ENCODE results near the gene KRTAP13-1. TPM values are rescaled to one million over a fixed set of nuclear protein-coding genes. Genes with fewer than 3 reads are reported as not detected.

KRTAP13-1 gene
- total RNA-seq, 4 donors from 2014 or later, result not detected

GRCh38 chr21:30354308-30355005 lies 41.4 kb upstream of the KRTAP13-1 start:
- Histone ChIP-seq H3K4me1 (no peaks in the 10 kb centered on the region), H3K27ac (no peak overlapping the region), H3K9me3 (no peaks in the 10 kb centered on the region), H3K36me3 (no peaks in the 10 kb centered on the region), H3K27me3 (no peaks in the 10 kb centered on the region), H3K4me3 (no peak overlapping the region)
- TF ChIP-seq POLR2A (IDR thresholded peaks at IDR 0.05) (no peak), CTCF (IDR thresholded peaks at IDR 0.05 in 4 of 5, conservative IDR thresholded peaks at IDR 0.05 in 1 of 5) (no peak)
- in situ Hi-C loops (cut with MboI; ENCODE audit: low sequenced_read_pairs in 4 of 4), result no loop called here
- DNase-seq, result no peak
- no peak for ATAC-seq
- intact Hi-C loops (cut with DNase I; ENCODE audit: low total_unique reads), result no loop called here

- Histone ChIP-seq H3K9me3 (no peaks in the 10 kb centered on the region), H3K36me3 (no peaks in the 10 kb centered on the region), H3K27me3 (no peaks in the 10 kb centered on the region), H3K27ac (no peak overlapping the region), H3K4me1 (no peaks in the 10 kb centered on the region), H3K4me3 (no peak overlapping the region)
- TF ChIP-seq POLR2A (IDR thresholded peaks at IDR 0.05) (no peak), CTCF (IDR thresholded peaks at IDR 0.05 in 4 of 5, conservative IDR thresholded peaks at IDR 0.05 in 1 of 5) (no peak)
- ATAC-seq (no peak), DNase-seq (no peak)
- intact Hi-C loops (cut with DNase I; ENCODE audit: low total_unique reads) (no loop called here), in situ Hi-C loops (cut with MboI; ENCODE audit: low sequenced_read_pairs in 4 of 4) (no loop called here)
These were observed 39.9 kb upstream of the KRTAP13-1 start for GRCh38 chr21:30355906-30356305.

GRCh38 chr21:30372139-30372770 lies 23.6 kb upstream of the KRTAP13-1 start, which contains the start of gene KRTAP13-2:
Gene KRTAP13-2, minus strand, starts transcription at chr21:30372271. Its CDS starts 58 bp downstream, at chr21:30372213.
- ATAC-seq (no peak), DNase-seq (no peak)
- intact Hi-C loops (cut with DNase I; ENCODE audit: low total_unique reads), result no loop called here
- in situ Hi-C loops (cut with MboI; ENCODE audit: low sequenced_read_pairs in 4 of 4), result no loop called here
- no peak for TF ChIP-seq POLR2A (IDR thresholded peaks at IDR 0.05)
- TF ChIP-seq CTCF (IDR thresholded peaks at IDR 0.05 in 4 of 5, conservative IDR thresholded peaks at IDR 0.05 in 1 of 5), result no peak
- H3K27ac ChIP-seq, result no peak within 1 kb of the TSS
- no peaks in the 10 kb centered on the region for H3K9me3 ChIP-seq
- H3K36me3 ChIP-seq, result no peaks in the 10 kb centered on the region
- no peak within 1 kb of the TSS for H3K4me3 ChIP-seq
- H3K4me1 ChIP-seq, result no peaks in the 10 kb centered on the region
- H3K27me3 ChIP-seq, result no peaks in the 10 kb centered on the region

GRCh38 chr21:30382201-30382600 lies 13.6 kb upstream of the KRTAP13-1 start:
- no peak for TF ChIP-seq CTCF (IDR thresholded peaks at IDR 0.05 in 4 of 5, conservative IDR thresholded peaks at IDR 0.05 in 1 of 5)
- no peak for TF ChIP-seq POLR2A (IDR thresholded peaks at IDR 0.05)
- in situ Hi-C loops (cut with MboI; ENCODE audit: low sequenced_read_pairs in 4 of 4), result no loop called here
- ATAC-seq, result no peak
- Histone ChIP-seq H3K27me3 (no peaks in the 10 kb centered on the region), H3K4me1 (no peaks in the 10 kb centered on the region), H3K9me3 (no peaks in the 10 kb centered on the region), H3K4me3 (no peak overlapping the region), H3K36me3 (no peaks in the 10 kb centered on the region), H3K27ac (no peak overlapping the region)
- no peak for DNase-seq
- intact Hi-C loops (cut with DNase I; ENCODE audit: low total_unique reads), result no loop called here

Measured in gastrocnemius medialis (tissue), 4 donors.